Left lung (tissue), 10 donors: Measurements from ENCODE around the gene MEI4. TPM values are rescaled to one million over a fixed set of nuclear protein-coding genes. Genes with fewer than 3 reads are reported as not detected.

Source experiments
- ATAC-seq: fragments of 200-7000 bp; cut with Tn5 transposase; one replicate; pipeline ENCODE4 v1.9.1; 2020; ENCODE audit warnings: moderate library complexity
- DNase-seq, 4 donors: peaks; one replicate each; pipeline ENCODE4 v3.0.0-alpha.2; 2013 to 2020
- H3K27ac ChIP-seq, 2 donors: fragments of 200-600 bp; sonication (generic) in 1 of 2; one replicate each; pipeline versions ENCODE4 v1.5.0 to v1.8.0; 2020 to 2021
- H3K27me3 ChIP-seq, 2 donors: fragments of 200-600 bp; sonication (generic) in 1 of 2; one replicate each; pipeline versions ENCODE4 v1.5.0 to v1.8.0; 2020 to 2021
- H3K36me3 ChIP-seq, 2 donors: fragments of 200-600 bp; sonication (generic) in 1 of 2; one replicate each; pipeline versions ENCODE4 v1.5.0 to v1.8.0; 2020 to 2021
- H3K4me1 ChIP-seq, 2 donors: fragments of 200-600 bp; one replicate each; pipeline ENCODE4 v1.8.0; 2021
- H3K4me3 ChIP-seq, 2 donors: fragments of 200-600 bp; sonication (generic) in 1 of 2; one replicate each; pipeline versions ENCODE4 v1.5.0 to v1.8.0; 2020 to 2021; ENCODE audit warnings: mild to moderate bottlenecking in 1 of 2
- H3K9me3 ChIP-seq, 2 donors: fragments of 200-600 bp; sonication (generic) in 1 of 2; one replicate each; pipeline versions ENCODE4 v1.5.0 to v1.8.0; 2020 to 2021
- CTCF ChIP-seq, 2 donors: fragments of 200-600 bp; sonication (generic) in 1 of 2; IDR thresholded peaks; one replicate each; pipeline versions ENCODE4 v1.5.0 to v1.8.0; 2021; ENCODE audit warnings: antibody characterized with exemption in 2 of 2
- intact Hi-C, 2 donors: fragments of 100-400 bp; cut with DNase I; formaldehyde crosslinking; loops; one replicate each; pipeline versions ENCODE4 v1.11.2 to v1.14.2; 2022
- polyA plus RNA-seq, 6 donors: library from polyadenylated mRNA; unstranded; fragments of 120-200 nt; gene quantifications; one replicate each; pipeline ENCODE4 v1.2.1, GENCODE V29; 2013; ENCODE audit not compliant: insufficient read length in 6 of 6
- total RNA-seq, 2 donors: library from RNA; stranded (reverse); fragmentation: NEBNext Ultra II Directional; extraction: Animal tissue kit (Norgen Biotek cat#: 25700); gene quantifications; one replicate each; pipeline ENCODE4 v1.2.1, GENCODE V29; 2021
- donor health status: DM: no; HTN: yes; CAD: no.
- donor health status: DM: no; HTN: no; CAD: no.

MEI4 gene
- total and polyA plus RNA-seq, 8 donors = 0.05 to 0.24 (median 0.10) TPM; not detected in 2

- no peak for TF ChIP-seq CTCF (IDR thresholded peaks at IDR 0.05)
- ATAC-seq (no peak), DNase-seq (no peak)
- no peaks in the 10 kb centered on the region for H3K36me3 ChIP-seq
- intact Hi-C loops = no loop called here
- H3K4me1 ChIP-seq = no peaks in the 10 kb centered on the region
- H3K4me3 ChIP-seq = no peak overlapping the region
- no peak overlapping the region for H3K27ac ChIP-seq
- no peaks in the 10 kb centered on the region for H3K9me3 ChIP-seq
- H3K27me3 ChIP-seq = no peaks in the 10 kb centered on the region
Measured at GRCh38 chr6:77879527-77879926, 226.7 kb downstream of the MEI4 start.

- no peak for TF ChIP-seq CTCF (IDR thresholded peaks at IDR 0.05)
- no peaks in the 10 kb centered on the region for H3K4me1 ChIP-seq
- no peak overlapping the region for H3K27ac ChIP-seq
- H3K36me3 ChIP-seq = no peaks in the 10 kb centered on the region
- DNase-seq = no peak
- H3K9me3 ChIP-seq = peaks cover 0 to 3% of the 10 kb centered on the region in 2 donors
- H3K27me3 ChIP-seq = no peaks in the 10 kb centered on the region
- H3K4me3 ChIP-seq = no peak overlapping the region
- ATAC-seq = no peak
- intact Hi-C loops = no loop called here
Measured at GRCh38 chr6:77880501-77880900, 227.7 kb downstream of the MEI4 start.

GRCh38 chr6:77883851-77884250 lies 231.0 kb downstream of the MEI4 start:
- TF ChIP-seq CTCF (IDR thresholded peaks at IDR 0.05) = no peak
- DNase-seq = no peak
- Histone ChIP-seq H3K27ac (no peak overlapping the region), H3K9me3 (peaks cover 0 to 9% of the 10 kb centered on the region in 2 donors), H3K27me3 (no peaks in the 10 kb centered on the region), H3K4me3 (no peak overlapping the region), H3K36me3 (no peaks in the 10 kb centered on the region), H3K4me1 (no peaks in the 10 kb centered on the region)
- intact Hi-C loops = no loop called here
- no peak for ATAC-seq

- Histone ChIP-seq H3K36me3 (no peaks in the 10 kb centered on the region), H3K9me3 (peaks cover 0 to 35% of the 10 kb centered on the region in 2 donors), H3K4me1 (no peaks in the 10 kb centered on the region), H3K4me3 (no peak overlapping the region), H3K27me3 (no peaks in the 10 kb centered on the region), H3K27ac (no peak overlapping the region)
- ATAC-seq = no peak
- no peak for DNase-seq
- intact Hi-C loops = no loop called here
- no peak for TF ChIP-seq CTCF (IDR thresholded peaks at IDR 0.05)
Measured at GRCh38 chr6:77893391-77893790, 240.6 kb downstream of the MEI4 start.

- DNase-seq (no peak), ATAC-seq (no peak)
- no peak overlapping the region for H3K27ac ChIP-seq
- H3K27me3 ChIP-seq = no peaks in the 10 kb centered on the region
- intact Hi-C loops = no loop called here
- TF ChIP-seq CTCF (IDR thresholded peaks at IDR 0.05) = no peak
- H3K4me3 ChIP-seq = no peak overlapping the region
- no peaks in the 10 kb centered on the region for H3K4me1 ChIP-seq
- H3K9me3 ChIP-seq = peaks cover 0 to 40% of the 10 kb centered on the region in 2 donors
- no peaks in the 10 kb centered on the region for H3K36me3 ChIP-seq
Measured at GRCh38 chr6:77906070-77906469, 253.2 kb downstream of the MEI4 start.
